Mucosa of descending colon (tissue), 3 donors: Measurements from ENCODE around the gene SHISA7. TPM values are rescaled to one million over a fixed set of nuclear protein-coding genes. Genes with fewer than 3 reads are reported as not detected.

Experiments used
- ATAC-seq: fragments of 200-7000 bp; cut with Tn5 transposase; one replicate; pipeline ENCODE4 v1.9.1; 2020; ENCODE audit warnings: mild to moderate bottlenecking, moderate library complexity
- DNase-seq, 3 donors: peaks; one replicate each; pipeline ENCODE4 v3.0.0-alpha.2; 2020
- H3K36me3 ChIP-seq: fragments of 200-600 bp; one replicate; pipeline ENCODE4 v1.8.0; 2021; ENCODE audit warnings: low read depth, mild to moderate bottlenecking
- H3K4me1 ChIP-seq: fragments of 200-600 bp; one replicate; pipeline ENCODE4 v1.8.0; 2021; ENCODE audit warnings: low read depth, mild to moderate bottlenecking
- H3K4me3 ChIP-seq: fragments of 200-600 bp; one replicate; pipeline ENCODE4 v1.8.0; 2021; ENCODE audit warnings: mild to moderate bottlenecking
- H3K9me3 ChIP-seq: fragments of 200-600 bp; one replicate; pipeline ENCODE4 v1.8.0; 2021; ENCODE audit warnings: mild to moderate bottlenecking
- intact Hi-C, 2 donors: fragments of 100-400 bp; cut with DNase I in 1 of 2; cut with micrococcal nuclease in 1 of 2; formaldehyde crosslinking; loops; one replicate each; pipeline versions ENCODE4 v1.11.0 to v1.11.1; 2022; cut with DNase I, micrococcal nuclease
- total RNA-seq, 3 donors: library from RNA; stranded (reverse); fragmentation: NEBNext Ultra II Directional in 2 of 3; extraction: Animal tissue kit (Norgen Biotek cat#: 25700) in 2 of 3; gene quantifications; one replicate each; pipeline versions ENCODE4 v1.2.1 to v1.2.4, GENCODE V29; 2021 to 2023
- TF ChIP-seq, protein P1 (sequence below): fragments of 200-600 bp; IDR thresholded peaks from one replicate; pipeline ENCODE4 v1.8.0; 2022; ENCODE audit warnings: antibody characterized with exemption, mild to moderate bottlenecking
- donor health status: DM: no; HTN: no; CAD: no; lungs with moderate emphysema.
- donor health status: DM: no; HTN: no; CAD: no.
- donor health status: DM: no; HTN: yes; CAD: no.

The SHISA7 gene
- total RNA-seq, 3 donors from 2014 or later: 0.35 TPM; not detected in 2

GRCh38 chr19:55482967-55483705, 40.0 kb upstream of the SHISA7 start:
- ATAC-seq (no peak), DNase-seq (peak in 1 of 3 donors; percentile 45)
- peaks cover 14% of the 10 kb centered on the region for H3K4me1 ChIP-seq
- TF ChIP-seq, protein P1, sequence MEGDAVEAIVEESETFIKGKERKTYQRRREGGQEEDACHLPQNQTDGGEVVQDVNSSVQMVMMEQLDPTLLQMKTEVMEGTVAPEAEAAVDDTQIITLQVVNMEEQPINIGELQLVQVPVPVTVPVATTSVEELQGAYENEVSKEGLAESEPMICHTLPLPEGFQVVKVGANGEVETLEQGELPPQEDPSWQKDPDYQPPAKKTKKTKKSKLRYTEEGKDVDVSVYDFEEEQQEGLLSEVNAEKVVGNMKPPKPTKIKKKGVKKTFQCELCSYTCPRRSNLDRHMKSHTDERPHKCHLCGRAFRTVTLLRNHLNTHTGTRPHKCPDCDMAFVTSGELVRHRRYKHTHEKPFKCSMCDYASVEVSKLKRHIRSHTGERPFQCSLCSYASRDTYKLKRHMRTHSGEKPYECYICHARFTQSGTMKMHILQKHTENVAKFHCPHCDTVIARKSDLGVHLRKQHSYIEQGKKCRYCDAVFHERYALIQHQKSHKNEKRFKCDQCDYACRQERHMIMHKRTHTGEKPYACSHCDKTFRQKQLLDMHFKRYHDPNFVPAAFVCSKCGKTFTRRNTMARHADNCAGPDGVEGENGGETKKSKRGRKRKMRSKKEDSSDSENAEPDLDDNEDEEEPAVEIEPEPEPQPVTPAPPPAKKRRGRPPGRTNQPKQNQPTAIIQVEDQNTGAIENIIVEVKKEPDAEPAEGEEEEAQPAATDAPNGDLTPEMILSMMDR: no peak
- H3K36me3 ChIP-seq: no peaks in the 10 kb centered on the region
- intact Hi-C loops: no loop called here
- no peaks in the 10 kb centered on the region for H3K9me3 ChIP-seq
- no peak overlapping the region for H3K4me3 ChIP-seq

- TF ChIP-seq, protein P1: no peak
- ATAC-seq: no peak
- H3K36me3 ChIP-seq: no peaks in the 10 kb centered on the region
- intact Hi-C loops: no loop called here
- DNase-seq: peak in 1 of 3 donors; percentile 41
- peaks cover 20% of the 10 kb centered on the region for H3K4me1 ChIP-seq
- no peaks in the 10 kb centered on the region for H3K9me3 ChIP-seq
- H3K4me3 ChIP-seq: no peak overlapping the region
Measured at GRCh38 chr19:55482156-55482961, 39.3 kb upstream of the SHISA7 start.

- ATAC-seq (no peak), DNase-seq (peak in 1 of 3 donors; percentile 45)
- TF ChIP-seq, protein P1: no peak
- Histone ChIP-seq H3K36me3 (no peaks in the 10 kb centered on the region), H3K4me3 (no peak overlapping the region), H3K9me3 (no peaks in the 10 kb centered on the region), H3K4me1 (peaks cover 20% of the 10 kb centered on the region)
- intact Hi-C loops: no loop called here
Measured at GRCh38 chr19:55481794-55482155, 38.7 kb upstream of the SHISA7 start.

DNA sequence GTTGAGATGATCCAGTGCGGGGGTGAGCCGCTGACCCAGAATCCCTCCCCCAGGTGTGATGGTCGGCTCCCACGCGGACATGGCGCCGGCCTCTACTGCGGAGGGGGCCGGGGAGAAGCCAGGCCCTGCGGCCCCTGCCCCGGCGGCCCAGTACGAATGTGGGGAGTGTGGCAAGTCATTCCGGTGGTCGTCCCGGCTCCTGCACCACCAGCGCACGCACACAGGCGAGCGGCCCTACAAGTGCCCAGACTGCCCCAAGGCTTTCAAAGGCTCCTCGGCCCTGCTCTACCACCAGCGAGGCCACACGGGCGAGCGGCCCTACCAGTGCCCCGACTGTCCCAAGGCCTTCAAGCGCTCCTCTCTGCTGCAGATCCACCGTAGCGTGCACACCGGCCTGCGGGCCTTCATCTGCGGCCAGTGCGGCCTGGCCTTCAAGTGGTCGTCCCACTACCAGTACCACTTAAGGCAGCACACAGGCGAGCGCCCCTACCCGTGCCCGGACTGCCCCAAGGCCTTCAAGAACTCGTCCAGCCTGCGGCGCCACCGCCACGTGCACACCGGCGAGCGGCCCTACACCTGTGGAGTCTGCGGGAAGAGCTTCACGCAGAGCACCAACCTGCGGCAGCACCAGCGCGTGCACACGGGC, 38.2 kb upstream of the SHISA7 start:
- peaks cover 20% of the 10 kb centered on the region for H3K4me1 ChIP-seq
- H3K9me3 ChIP-seq: no peaks in the 10 kb centered on the region
- TF ChIP-seq, protein P1: no peak
- ATAC-seq (no peak), DNase-seq (peak in 1 of 3 donors; percentile 48)
- H3K4me3 ChIP-seq: no peak overlapping the region
- no peaks in the 10 kb centered on the region for H3K36me3 ChIP-seq
- intact Hi-C loops: no loop called here

DNA sequence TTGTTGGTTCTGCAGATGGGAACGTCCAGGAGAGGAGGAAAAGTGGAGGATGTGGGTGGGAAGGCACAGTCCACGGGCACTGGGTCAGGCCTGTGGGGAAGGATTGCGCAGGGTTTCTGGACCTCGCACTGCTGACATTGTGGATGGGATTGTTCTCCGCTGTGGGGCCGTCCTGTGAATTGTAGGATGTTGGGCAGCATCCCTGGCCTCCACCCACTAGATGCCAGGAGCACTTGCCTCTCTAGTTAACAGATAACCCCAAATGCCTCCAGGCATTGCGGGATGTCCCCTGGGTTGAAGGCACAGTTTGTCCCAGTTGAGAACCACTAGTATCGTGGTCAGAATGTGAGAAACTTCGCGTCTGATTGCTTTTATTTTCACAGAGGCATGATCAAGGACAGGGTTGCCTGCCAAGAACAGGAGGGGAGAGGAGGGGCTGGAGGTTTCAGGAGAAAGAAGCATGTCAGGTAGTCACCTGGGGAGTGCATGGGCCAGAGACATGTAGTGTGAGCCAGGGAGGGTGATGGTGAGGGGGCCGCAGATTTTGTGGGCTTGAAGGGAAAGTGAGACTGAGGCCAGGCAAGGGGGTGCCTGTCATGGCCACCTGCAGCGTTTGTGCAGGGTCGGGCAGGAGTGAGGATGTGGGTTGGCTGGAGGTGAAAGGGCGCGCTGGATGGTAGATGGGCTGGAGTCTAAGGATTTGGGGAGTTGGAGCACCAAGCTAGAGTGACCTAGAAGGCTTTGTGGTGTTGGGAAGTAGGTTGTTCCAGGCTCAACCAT, 36.5 kb upstream of the SHISA7 start:
- Histone ChIP-seq H3K36me3 (no peaks in the 10 kb centered on the region), H3K9me3 (no peaks in the 10 kb centered on the region), H3K4me3 (no peak overlapping the region), H3K4me1 (peaks cover 18% of the 10 kb centered on the region)
- intact Hi-C loops: no loop called here
- ATAC-seq (no peak), DNase-seq (peak in 1 of 3 donors; percentile 34)
- TF ChIP-seq, protein P1: no peak
